Lung (tissue), 12 donors: ENCODE measurements around the gene MOK. TPM values are rescaled to one million over a fixed set of nuclear protein-coding genes. Genes with fewer than 3 reads are reported as not detected.

ENCODE experiments used
- ATAC-seq: fragments of 200-7000 bp; cut with Tn5 transposase; one replicate; pipeline ENCODE4 v1.9.1; 2020; ENCODE audit warnings: moderate number of reproducible peaks; ENCODE audit not compliant: insufficient read depth, low FRiP score
- DNase-seq, 3 donors: peaks; one replicate each; pipeline ENCODE4 v3.0.0-alpha.2; 2013 to 2017
- H3K27ac ChIP-seq, 2 donors: one replicate each; pipeline ENCODE4 v1.5.1; 2013; ENCODE audit warnings: mild to moderate bottlenecking in 2 of 2, moderate library complexity in 2 of 2, control low read depth in 1 of 2, inconsistent platforms in 1 of 2, low read depth in 1 of 2, low read length in 1 of 2
- H3K27me3 ChIP-seq, 3 donors: one replicate each; pipeline ENCODE4 v1.5.1; 2013; ENCODE audit warnings: low read length in 2 of 3; ENCODE audit not compliant: control insufficient read depth in 3 of 3, insufficient read depth in 3 of 3
- H3K36me3 ChIP-seq, 4 donors: one replicate each; pipeline ENCODE4 v1.5.1; 2013; ENCODE audit warnings: low read length in 4 of 4, mild to moderate bottlenecking in 1 of 4, moderate library complexity in 1 of 4; ENCODE audit not compliant: control insufficient read depth in 4 of 4, insufficient read depth in 4 of 4
- H3K4me1 ChIP-seq, 5 donors: one replicate each; pipeline ENCODE4 v1.5.1; 2013; ENCODE audit warnings: low read length in 5 of 5, mild to moderate bottlenecking in 2 of 5, moderate library complexity in 1 of 5; ENCODE audit not compliant: control insufficient read depth in 5 of 5, insufficient read depth in 5 of 5
- H3K4me3 ChIP-seq: one replicate; pipeline ENCODE4 v1.5.1; 2013; ENCODE audit warnings: mild to moderate bottlenecking, control low read depth, moderate library complexity
- H3K9ac ChIP-seq, 2 donors: one replicate each; pipeline ENCODE4 v1.5.1; 2013; ENCODE audit warnings: low read length in 2 of 2, control low read depth in 1 of 2; ENCODE audit not compliant: insufficient read depth in 1 of 2
- H3K9me3 ChIP-seq, 4 donors: one replicate each; pipeline ENCODE4 v1.5.1; 2013; ENCODE audit warnings: low read length in 3 of 4, mild to moderate bottlenecking in 1 of 4, moderate library complexity in 1 of 4; ENCODE audit not compliant: control insufficient read depth in 4 of 4, insufficient read depth in 3 of 4
- CTCF ChIP-seq: IDR thresholded peaks from 2 replicates; pipeline ENCODE4 v1.5.1; 2012; ENCODE audit warnings: mild to moderate bottlenecking; ENCODE audit errors: control extremely low read depth, extremely low read depth
- WGBS, 2 donors: extraction: QIAGEN DNeasy Blood & Tissue Kit; methylation state at CpG; one replicate each; pipeline ENCODE4 v1.1.7; 2013; 5-methylcytosine and 5-hydroxymethylcytosine counted together
- polyA plus RNA-seq, 2 donors: library from polyadenylated mRNA; stranded (reverse); fragments of 200-250 nt; gene quantifications; one replicate each; pipeline ENCODE4 v1.2.1, GENCODE V29; 2013
- total RNA-seq, 2 donors: library from RNA; depleted of rRNA in 1 of 2; stranded (reverse); fragments of >200 nt in 1 of 2; gene quantifications; one replicate each; pipeline ENCODE4 v1.2.1, GENCODE V29; 2014 to 2021
- donor health status: control.
- donor health status: control.
- donor health status: Bipolar disorder and iron deficiency.
- donor health status: healthy.
- donor health status: DM: yes; HTN: yes; CAD: no.

Gene MOK
- total and polyA plus RNA-seq, 4 donors, result 11.1 to 35.4 (median 25.4) TPM

DNA sequence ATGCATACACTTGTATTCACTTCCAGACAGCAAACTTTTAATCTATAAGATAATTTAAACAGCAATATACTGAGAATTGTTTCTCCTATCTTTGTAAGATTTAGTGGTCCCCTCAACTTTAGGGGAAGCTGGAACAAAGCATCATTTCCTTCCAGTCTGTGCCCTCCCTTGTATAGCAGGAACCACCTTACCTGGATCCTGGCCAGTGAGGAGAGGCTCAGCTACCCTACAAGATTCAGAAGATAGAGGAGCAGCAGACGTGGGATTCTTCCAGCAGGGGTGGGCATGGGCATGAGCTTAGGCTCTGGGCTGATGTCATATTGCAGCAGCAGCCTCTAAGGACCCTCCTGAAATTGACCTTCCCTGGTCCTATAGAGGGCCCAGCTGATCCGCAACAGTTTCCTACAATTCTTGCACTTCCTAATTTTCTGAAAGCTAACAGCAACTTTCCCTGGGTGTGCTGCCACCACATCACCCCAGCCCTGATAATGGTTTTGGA is 21.3 kb downstream of the MOK start:
- Histone ChIP-seq H3K36me3 (peaks cover 0 to 22% (median 4%) of the 10 kb centered on the region in 4 donors), H3K4me1 (peaks cover 0 to 6% (median 0%) of the 10 kb centered on the region in 5 donors), H3K9me3 (peaks cover 0 to 4% (median 0%) of the 10 kb centered on the region in 4 donors), H3K4me3 (no peak overlapping the region), H3K9ac (no peak overlapping the region), H3K27ac (no peak overlapping the region), H3K27me3 (no peaks in the 10 kb centered on the region)
- no peak for TF ChIP-seq CTCF
- DNase-seq, result no peak
- ATAC-seq, result no peak
- 49 to 58% methylated on average over 2 of the region's 2 CpGs for WGBS, 2 donors

GRCh38 chr14:102282751-102283465 is 22.1 kb downstream of the MOK start:
- WGBS, 2 donors, result 87 to 89% methylated on average over 9 of the region's 9 CpGs
- DNase-seq, result no peak

DNA sequence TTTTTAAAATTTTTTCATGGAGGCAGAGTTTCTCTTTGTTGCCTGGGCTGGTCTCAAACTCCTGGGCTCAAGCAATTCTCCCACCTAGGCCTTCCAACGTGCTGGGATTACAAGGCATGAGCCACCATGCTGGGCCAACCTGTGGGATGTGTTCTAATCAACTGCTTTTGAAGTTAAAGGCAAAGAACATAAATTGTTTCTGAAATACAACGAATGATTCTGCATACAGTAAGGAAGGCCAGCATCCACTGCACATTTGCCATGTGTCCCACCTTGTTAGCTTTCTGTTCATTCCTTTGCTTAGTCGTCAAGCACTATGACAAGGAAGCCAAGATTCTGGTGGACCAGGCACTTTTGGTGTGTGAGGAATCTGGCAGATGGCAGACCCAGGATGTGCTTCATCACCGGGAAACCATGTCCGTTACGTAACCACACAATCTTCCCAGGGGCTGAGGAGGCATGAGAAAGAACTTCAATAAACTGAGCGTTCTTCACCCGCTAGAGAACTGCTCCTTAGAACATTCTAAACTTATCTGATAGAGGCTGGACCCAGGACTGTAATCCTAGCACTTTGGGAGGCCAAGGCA is 24.5 kb downstream of the MOK start:
- H3K36me3 ChIP-seq, result peaks cover 0 to 26% (median 5%) of the 10 kb centered on the region in 4 donors
- no peak for DNase-seq
- H3K9me3 ChIP-seq, result no peaks in the 10 kb centered on the region
- peaks cover 0 to 6% (median 0%) of the 10 kb centered on the region in 5 donors for H3K4me1 ChIP-seq
- no peak for ATAC-seq
- H3K27ac ChIP-seq, result no peak overlapping the region
- no peak overlapping the region for H3K4me3 ChIP-seq
- H3K27me3 ChIP-seq, result no peaks in the 10 kb centered on the region
- 74 to 90% methylated on average over 8 of the region's 8 CpGs for WGBS, 2 donors
- TF ChIP-seq CTCF, result no peak
- H3K9ac ChIP-seq, result no peak overlapping the region

More at GRCh38 chr14:102282751-102283465, 22.1 kb downstream of the MOK start:
- Histone ChIP-seq H3K9ac (no peak overlapping the region), H3K36me3 (peaks cover 0 to 26% (median 5%) of the 10 kb centered on the region in 4 donors), H3K27ac (no peak overlapping the region), H3K4me3 (no peak overlapping the region), H3K4me1 (peaks cover 0 to 6% (median 0%) of the 10 kb centered on the region in 5 donors), H3K9me3 (no peaks in the 10 kb centered on the region), H3K27me3 (no peaks in the 10 kb centered on the region)
- ATAC-seq, result no peak
- TF ChIP-seq CTCF, result no peak
